ENCODE measurements around the gene CFLAR.

GRCh38 chr2:201205515-201205849 lies 89.5 kb downstream of the CFLAR start:
- TF ChIP-seq HDAC6 (IDR thresholded peaks at IDR 0.05; ENCODE audit: low read depth, low read length): no peak
- TF ChIP-seq ESRRA (CRISPR knock-in tag; IDR thresholded peaks at IDR 0.05; ENCODE audit: low read depth): no peak
- no peak for TF ChIP-seq MEIS2 (CRISPR knock-in tag; IDR thresholded peaks at IDR 0.05)
- TF ChIP-seq NFIC (IDR thresholded peaks at IDR 0.05; ENCODE audit: low read length): no peak
- no peak for TF ChIP-seq ZFP36L1 (CRISPR knock-in tag; IDR thresholded peaks at IDR 0.05)
